Neural progenitor cell (in vitro differentiated cells): ENCODE results near the gene RANBP1.

Experiments
- EZH2 ChIP-seq: fragments of 200-600 bp; sonication (generic); IDR thresholded peaks from 2 replicates; pipeline ENCODE4 v1.6.1; 2017; ENCODE audit warnings: antibody characterized with exemption, mild to moderate bottlenecking, moderate library complexity
- TF ChIP-seq, protein P1 (sequence below): fragments of 200-600 bp; sonication (generic); IDR thresholded peaks from 2 replicates; pipeline ENCODE4 v1.5.1; 2017; ENCODE audit warnings: antibody characterized with exemption, mild to moderate bottlenecking

DNA sequence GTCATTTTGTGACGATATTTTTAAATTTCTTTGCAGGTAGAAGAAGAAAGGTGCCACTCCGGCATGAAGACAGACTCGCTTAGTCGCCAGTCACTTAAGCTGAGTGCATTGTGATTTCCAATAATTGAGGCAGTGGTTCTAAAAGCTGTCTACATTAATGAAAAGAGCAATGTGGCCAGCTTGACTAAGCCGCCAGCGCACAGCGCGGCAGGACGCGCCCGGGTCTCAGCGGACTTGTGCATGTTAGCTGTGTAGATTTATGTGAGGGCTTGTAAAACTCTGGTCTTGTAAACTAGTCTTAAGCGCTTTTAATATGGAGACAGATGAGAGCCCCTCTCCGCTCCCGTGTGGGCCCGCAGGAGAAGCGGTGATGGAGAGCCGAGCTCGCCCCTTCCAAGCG lies 30.3 kb upstream of the RANBP1 start:
- TF ChIP-seq, protein P1, sequence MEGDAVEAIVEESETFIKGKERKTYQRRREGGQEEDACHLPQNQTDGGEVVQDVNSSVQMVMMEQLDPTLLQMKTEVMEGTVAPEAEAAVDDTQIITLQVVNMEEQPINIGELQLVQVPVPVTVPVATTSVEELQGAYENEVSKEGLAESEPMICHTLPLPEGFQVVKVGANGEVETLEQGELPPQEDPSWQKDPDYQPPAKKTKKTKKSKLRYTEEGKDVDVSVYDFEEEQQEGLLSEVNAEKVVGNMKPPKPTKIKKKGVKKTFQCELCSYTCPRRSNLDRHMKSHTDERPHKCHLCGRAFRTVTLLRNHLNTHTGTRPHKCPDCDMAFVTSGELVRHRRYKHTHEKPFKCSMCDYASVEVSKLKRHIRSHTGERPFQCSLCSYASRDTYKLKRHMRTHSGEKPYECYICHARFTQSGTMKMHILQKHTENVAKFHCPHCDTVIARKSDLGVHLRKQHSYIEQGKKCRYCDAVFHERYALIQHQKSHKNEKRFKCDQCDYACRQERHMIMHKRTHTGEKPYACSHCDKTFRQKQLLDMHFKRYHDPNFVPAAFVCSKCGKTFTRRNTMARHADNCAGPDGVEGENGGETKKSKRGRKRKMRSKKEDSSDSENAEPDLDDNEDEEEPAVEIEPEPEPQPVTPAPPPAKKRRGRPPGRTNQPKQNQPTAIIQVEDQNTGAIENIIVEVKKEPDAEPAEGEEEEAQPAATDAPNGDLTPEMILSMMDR, result no peak
- TF ChIP-seq EZH2, result no peak
